Breast epithelium (tissue), 3 donors: Measurements from ENCODE around the gene SLC10A7.

ENCODE experiments used
- CTCF ChIP-seq, 3 donors: fragments of 450-650 bp; IDR thresholded peaks; one replicate each; pipeline ENCODE4 v1.5.1; 2016 to 2017; ENCODE audit warnings: antibody characterized with exemption in 3 of 3, mild to moderate bottlenecking in 3 of 3, moderate library complexity in 3 of 3
- POLR2A ChIP-seq: fragments of 450-650 bp; IDR thresholded peaks from one replicate; pipeline ENCODE4 v1.6.1; 2016; ENCODE audit warnings: antibody characterized with exemption, mild to moderate bottlenecking, moderate library complexity
- POLR2AphosphoS5 ChIP-seq, 3 donors: sonication (generic); formaldehyde crosslinking; IDR thresholded peaks; one replicate each; pipeline ENCODE4 v1.6.1; 2017; ENCODE audit warnings: antibody characterized with exemption in 3 of 3

GRCh38 chr4:146238107-146238506, 283.6 kb downstream of the SLC10A7 start:
- TF ChIP-seq CTCF (IDR thresholded peaks at IDR 0.05) (no peak), POLR2A (no peak), POLR2AphosphoS5 (IDR thresholded peaks at IDR 0.05) (no peak)
